Keratinocyte (primary cell): ENCODE results near the gene APRT. TPM values are rescaled to one million over a fixed set of nuclear protein-coding genes. Genes with fewer than 3 reads are reported as not detected.
A peak's percentile ranks its signal among the peaks of the same experiment; 100 is the strongest.

Source experiments
- DNase-seq: peaks from one replicate; pipeline ENCODE4 v3.0.0-alpha.2; 2011; ENCODE audit warnings: low read depth, missing footprints, low spot score
- FAIRE-seq: peaks from 2 replicates; lab custom pipeline; 2011; peaks lifted over from hg19 to GRCh38; lab: Jason Lieb, UNC
- H2AFZ ChIP-seq: 2 replicates; pipeline ENCODE4 v1.6.0; 2012; ENCODE audit warnings: low read length, control low read depth, inconsistent platforms; ENCODE audit not compliant: control insufficient read depth
- H3K27ac ChIP-seq: 2 replicates; pipeline ENCODE4 v1.5.1; 2011; ENCODE audit warnings: low read length; ENCODE audit not compliant: control insufficient read depth, insufficient read depth
- H3K27me3 ChIP-seq: 3 replicates; pipeline ENCODE4 v1.6.0; 2011; ENCODE audit warnings: low read length; ENCODE audit not compliant: control insufficient read depth, insufficient read depth; ENCODE audit errors: extremely low read depth
- H3K36me3 ChIP-seq, 2 experiments: 2 replicates in 1 of 2; 3 replicates in 1 of 2; pipeline ENCODE4 v1.5.1; 2011; ENCODE audit warnings: low read length in 2 of 2, mild to moderate bottlenecking in 1 of 2; ENCODE audit not compliant: control insufficient read depth in 2 of 2, insufficient read depth in 2 of 2; ENCODE audit errors: extremely low read depth in 1 of 2
- H3K4me1 ChIP-seq: 3 replicates; pipeline ENCODE4 v1.5.1; 2011; ENCODE audit warnings: low read length; ENCODE audit not compliant: control insufficient read depth, insufficient read depth; ENCODE audit errors: extremely low read depth
- H3K4me2 ChIP-seq: 3 replicates; pipeline ENCODE4 v1.6.0; 2011; ENCODE audit warnings: low read depth, low read length; ENCODE audit not compliant: control insufficient read depth, insufficient read depth; ENCODE audit errors: extremely low read depth
- H3K4me3 ChIP-seq, 3 experiments: fragments of 200-600 bp in 1 of 3; sonication (generic) in 1 of 3; 2 replicates in 2 of 3; 3 replicates in 1 of 3; pipeline ENCODE4 v1.5.1; 2011 to 2016; ENCODE audit warnings: low read length in 3 of 3, mild to moderate bottlenecking in 3 of 3, control low read depth in 2 of 3, inconsistent platforms in 1 of 3, low read depth in 1 of 3, mixed read lengths in 1 of 3, mixed run types in 1 of 3, moderate library complexity in 1 of 3; ENCODE audit not compliant: control insufficient read depth in 2 of 3, insufficient read depth in 2 of 3; ENCODE audit errors: extremely low read depth in 1 of 3
- H3K79me2 ChIP-seq: 2 replicates; pipeline ENCODE4 v1.6.0; 2012; ENCODE audit warnings: low read length; ENCODE audit not compliant: control insufficient read depth, insufficient read depth
- H3K9ac ChIP-seq: 3 replicates; pipeline ENCODE4 v1.6.0; 2011; ENCODE audit warnings: low read length; ENCODE audit not compliant: control insufficient read depth, insufficient read depth; ENCODE audit errors: extremely low read depth
- H3K9me1 ChIP-seq: 3 replicates; pipeline ENCODE4 v1.6.0; 2011; ENCODE audit warnings: low read length; ENCODE audit not compliant: control insufficient read depth, insufficient read depth; ENCODE audit errors: extremely low read depth
- H3K9me3 ChIP-seq: 2 replicates; pipeline ENCODE4 v1.5.1; 2012; ENCODE audit warnings: low read depth, low read length; ENCODE audit not compliant: control insufficient read depth
- H4K20me1 ChIP-seq: 3 replicates; pipeline ENCODE4 v1.6.0; 2011; ENCODE audit warnings: low read length; ENCODE audit not compliant: control insufficient read depth, insufficient read depth; ENCODE audit errors: extremely low read depth
- CTCF ChIP-seq, 3 experiments: IDR thresholded peaks in 1 of 3; conservative IDR thresholded peaks in 1 of 3; optimal IDR thresholded peaks in 1 of 3; 2 replicates in 2 of 3; 3 replicates in 1 of 3; pipeline versions ENCODE3 to v1.5.1; 2011; ENCODE audit warnings: low read length in 3 of 3, mild to moderate bottlenecking in 3 of 3, moderate library complexity in 2 of 3, control low read depth in 1 of 3, inconsistent platforms in 1 of 3; ENCODE audit not compliant: insufficient read depth in 2 of 3; ENCODE audit errors: extremely low read depth in 1 of 3
- EZH2 ChIP-seq: IDR thresholded peaks from one replicate; pipeline ENCODE4 v1.6.1; 2012; ENCODE audit warnings: inconsistent platforms, mild to moderate bottlenecking, low read length, moderate library complexity
- dilution Hi-C: fragments of 300-500 bp; cut with MboI; formaldehyde crosslinking; loops from one replicate; pipeline ENCODE4 v1.7.0; 2020; ENCODE audit warnings: low sequenced_read_pairs; ENCODE audit not compliant: extremely low pct_ligation_motif_present
- polyA plus RNA-seq, 5 experiments: library from polyadenylated mRNA; depleted of rRNA in 3 of 5; stranded (reverse) in 3 of 5; stranded (forward) in 1 of 5; unstranded in 1 of 5; fragments of >200 nt; gene quantifications; 1 replicate in 1 of 5; 2 replicates in 3 of 5; 3 replicates in 1 of 5; pipeline versions ENCODE4 v1.2.1 to v1.2.3, GENCODE V29; 2011 to 2012; ENCODE audit warnings: missing spikeins in 2 of 5, low read depth in 1 of 5, low replicate concordance in 1 of 5

The APRT gene
- polyA plus RNA-seq, 1 donor (not counting 4 experiments of a cell fraction or from before 2014, with no cell fraction given) = 106 TPM

GRCh38 chr16:88771294-88771772 lies 40.4 kb downstream of the APRT start:
- no peak for TF ChIP-seq EZH2
- TF ChIP-seq CTCF (optimal IDR thresholded peaks at IDR 0.05 in 1 of 3, IDR thresholded peaks at IDR 0.05 in 1 of 3, conservative IDR thresholded peaks at IDR 0.05 in 1 of 3; ENCODE audit: extremely low read depth in 1 of 3, insufficient read depth in 2 of 3, low read length in 3 of 3) = no peak
- no peaks in the 10 kb centered on the region for H3K27me3 ChIP-seq
- H3K36me3 ChIP-seq = peaks cover 9 to 11% of the 10 kb centered on the region in 2 experiments
- FAIRE-seq (no peak), DNase-seq (no peak)
- H3K4me1 ChIP-seq = peaks cover 28% of the 10 kb centered on the region
- peaks cover 53% of the 10 kb centered on the region for H4K20me1 ChIP-seq
- H3K4me3 ChIP-seq = peak overlapping the region in 1 of 3 experiments; percentile 31
- peaks cover 97% of the 10 kb centered on the region for H3K79me2 ChIP-seq
- H2AFZ ChIP-seq = no peak overlapping the region
- H3K9me3 ChIP-seq = no peaks in the 10 kb centered on the region
- H3K27ac ChIP-seq = peak overlapping the region; percentile 81
- dilution Hi-C loops = loop anchor here (25.0 kb wide), 1 partner anchor 109 kb away; the partner anchor contains the start of genes CYBA and MVD
- H3K9me1 ChIP-seq = peaks cover 6% of the 10 kb centered on the region
- H3K9ac ChIP-seq = peak overlapping the region; percentile 74
- H3K4me2 ChIP-seq = peak overlapping the region; percentile 81

DNA sequence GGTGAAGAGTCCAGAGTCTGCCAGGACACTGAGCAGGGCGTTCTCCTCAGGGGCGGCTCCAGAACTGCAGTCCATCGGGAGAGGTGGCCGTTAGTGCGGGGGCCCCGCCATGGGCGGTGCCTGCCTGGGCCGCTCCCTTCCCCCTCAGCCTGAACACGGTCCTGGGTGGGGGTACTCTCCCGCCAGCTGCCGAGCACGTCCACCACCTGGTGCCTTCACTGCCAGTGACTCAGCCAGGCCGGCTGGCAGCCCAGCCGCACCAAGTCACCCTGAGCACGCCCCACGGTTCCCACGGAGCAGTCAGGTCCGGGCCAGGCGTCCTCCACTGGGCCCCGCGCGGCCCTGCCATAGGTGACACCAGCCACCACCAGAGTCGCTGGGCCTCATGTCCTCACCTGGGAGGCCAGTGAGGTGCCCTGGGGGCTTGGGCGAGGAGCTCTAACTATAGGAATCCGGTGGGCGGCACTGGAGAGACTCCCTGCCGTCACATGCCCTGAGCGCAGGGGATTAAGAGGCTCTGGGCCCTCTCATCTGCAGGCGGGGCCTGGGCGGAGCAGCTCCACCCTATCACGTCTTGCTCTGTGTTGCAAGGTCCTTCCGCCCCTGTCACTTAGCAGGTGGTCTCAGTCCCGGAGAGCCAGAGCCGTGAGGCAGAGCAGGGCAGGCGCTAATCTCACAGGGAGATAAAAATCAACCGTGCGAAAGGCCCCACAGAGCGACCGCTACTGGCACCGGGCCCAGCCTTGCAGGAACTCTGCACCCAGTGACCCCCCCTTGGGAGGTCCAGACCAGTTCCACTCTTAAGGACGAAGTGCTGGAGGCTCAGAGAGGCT lies 41.1 kb downstream of the APRT start:
- no peak for FAIRE-seq
- dilution Hi-C loops = loop anchor here (25.0 kb wide), 1 partner anchor 108 kb away; the partner anchor contains the start of genes CYBA and MVD
- Histone ChIP-seq H3K4me3 (peak overlapping the region in 2 of 3 experiments; percentile 37 to 38), H3K4me2 (peak overlapping the region; percentile 81), H3K27me3 (no peaks in the 10 kb centered on the region), H3K4me1 (peaks cover 33% of the 10 kb centered on the region), H3K36me3 (peaks cover 11 to 12% of the 10 kb centered on the region in 2 experiments), H4K20me1 (peaks cover 52% of the 10 kb centered on the region), H2AFZ (no peak overlapping the region), H3K9me1 (peaks cover 6% of the 10 kb centered on the region), H3K27ac (peak overlapping the region; percentile 81), H3K79me2 (peaks cover 97% of the 10 kb centered on the region), H3K9ac (peak overlapping the region; percentile 74), H3K9me3 (no peaks in the 10 kb centered on the region)
- TF ChIP-seq EZH2 (no peak), CTCF (optimal IDR thresholded peaks at IDR 0.05 in 1 of 3, IDR thresholded peaks at IDR 0.05 in 1 of 3, conservative IDR thresholded peaks at IDR 0.05 in 1 of 3; ENCODE audit: extremely low read depth in 1 of 3, insufficient read depth in 2 of 3, low read length in 3 of 3) (no peak)
- peak; percentile 49 for DNase-seq
